Omental fat pad (tissue), 4 donors: Measurements from ENCODE around the gene WDR27. TPM values are rescaled to one million over a fixed set of nuclear protein-coding genes. Genes with fewer than 3 reads are reported as not detected.
"Not testable (repeated sequence)": the region's sequence is repeated elsewhere in the genome, so short reads cannot be mapped to it uniquely, and the experiment has no call there.

ENCODE experiments used
- ATAC-seq: fragments of 150-250 bp; one replicate; pipeline ENCODE4 v1.9.1; 2016; ENCODE audit warnings: mild to moderate bottlenecking, moderate library complexity; ENCODE audit not compliant: low FRiP score
- DNase-seq: peaks from one replicate; pipeline ENCODE4 v3.0.0-alpha.2; 2019; ENCODE audit warnings: low spot score
- total RNA-seq, 4 donors: library from RNA; depleted of rRNA; stranded (reverse); fragments of >200 nt; gene quantifications; one replicate each; pipeline ENCODE4 v1.1.0, GENCODE V29; 2016
- TF ChIP-seq, protein P1 (sequence below), 3 donors: fragments of 450-650 bp; IDR thresholded peaks; one replicate each; pipeline ENCODE4 v1.5.1; 2016 to 2017; ENCODE audit warnings: antibody characterized with exemption in 3 of 3, mild to moderate bottlenecking in 3 of 3, moderate library complexity in 2 of 3

The WDR27 gene
- total RNA-seq, 4 donors from 2014 or later, result 18.9 to 35.9 (median 21.7) TPM

DNA sequence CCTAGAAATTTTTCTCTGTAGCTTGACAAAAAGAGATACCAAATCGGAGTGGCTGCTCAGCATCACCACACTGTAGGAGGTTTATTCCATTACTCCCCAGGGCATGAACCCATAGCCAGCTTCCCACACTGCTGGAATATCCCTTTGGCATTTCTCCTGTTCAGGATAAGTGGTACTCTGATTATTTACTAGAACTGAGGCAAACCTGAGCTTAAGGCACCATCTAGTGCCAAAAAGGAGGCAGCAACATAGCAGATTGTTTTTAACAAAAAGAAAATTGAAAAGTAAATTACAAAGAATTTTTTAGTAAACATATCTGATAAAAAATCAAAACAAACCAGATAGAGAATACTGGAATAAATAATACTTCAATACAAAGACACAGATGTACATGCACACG is 181.7 kb downstream of the WDR27 start:
- DNase-seq (no peak), ATAC-seq (no peak)
- TF ChIP-seq, protein P1, sequence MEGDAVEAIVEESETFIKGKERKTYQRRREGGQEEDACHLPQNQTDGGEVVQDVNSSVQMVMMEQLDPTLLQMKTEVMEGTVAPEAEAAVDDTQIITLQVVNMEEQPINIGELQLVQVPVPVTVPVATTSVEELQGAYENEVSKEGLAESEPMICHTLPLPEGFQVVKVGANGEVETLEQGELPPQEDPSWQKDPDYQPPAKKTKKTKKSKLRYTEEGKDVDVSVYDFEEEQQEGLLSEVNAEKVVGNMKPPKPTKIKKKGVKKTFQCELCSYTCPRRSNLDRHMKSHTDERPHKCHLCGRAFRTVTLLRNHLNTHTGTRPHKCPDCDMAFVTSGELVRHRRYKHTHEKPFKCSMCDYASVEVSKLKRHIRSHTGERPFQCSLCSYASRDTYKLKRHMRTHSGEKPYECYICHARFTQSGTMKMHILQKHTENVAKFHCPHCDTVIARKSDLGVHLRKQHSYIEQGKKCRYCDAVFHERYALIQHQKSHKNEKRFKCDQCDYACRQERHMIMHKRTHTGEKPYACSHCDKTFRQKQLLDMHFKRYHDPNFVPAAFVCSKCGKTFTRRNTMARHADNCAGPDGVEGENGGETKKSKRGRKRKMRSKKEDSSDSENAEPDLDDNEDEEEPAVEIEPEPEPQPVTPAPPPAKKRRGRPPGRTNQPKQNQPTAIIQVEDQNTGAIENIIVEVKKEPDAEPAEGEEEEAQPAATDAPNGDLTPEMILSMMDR (IDR thresholded peaks at IDR 0.05), result no peak

DNA sequence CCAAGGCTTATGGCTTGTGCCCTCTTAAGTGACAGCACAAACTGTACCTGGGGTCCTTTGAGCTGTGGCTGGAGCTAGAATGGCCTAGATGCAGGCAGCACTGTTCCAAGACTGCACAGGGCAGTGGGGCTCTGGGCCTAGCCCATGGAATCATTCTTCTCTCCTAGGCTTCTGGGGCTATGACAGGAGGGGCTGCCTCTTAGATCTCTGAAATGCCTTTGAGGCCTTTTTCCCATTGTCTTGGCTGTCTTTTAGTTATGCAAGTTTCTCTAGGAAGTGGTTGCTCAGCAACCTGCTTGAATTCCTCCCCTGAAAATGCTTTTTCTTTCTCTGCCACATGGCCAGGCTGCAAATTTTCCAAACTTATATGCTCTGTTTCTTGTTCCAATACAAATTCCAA is 183.4 kb downstream of the WDR27 start:
- TF ChIP-seq, protein P1 (IDR thresholded peaks at IDR 0.05), result no peak
- DNase-seq, result no peak
- ATAC-seq, result no peak

DNA sequence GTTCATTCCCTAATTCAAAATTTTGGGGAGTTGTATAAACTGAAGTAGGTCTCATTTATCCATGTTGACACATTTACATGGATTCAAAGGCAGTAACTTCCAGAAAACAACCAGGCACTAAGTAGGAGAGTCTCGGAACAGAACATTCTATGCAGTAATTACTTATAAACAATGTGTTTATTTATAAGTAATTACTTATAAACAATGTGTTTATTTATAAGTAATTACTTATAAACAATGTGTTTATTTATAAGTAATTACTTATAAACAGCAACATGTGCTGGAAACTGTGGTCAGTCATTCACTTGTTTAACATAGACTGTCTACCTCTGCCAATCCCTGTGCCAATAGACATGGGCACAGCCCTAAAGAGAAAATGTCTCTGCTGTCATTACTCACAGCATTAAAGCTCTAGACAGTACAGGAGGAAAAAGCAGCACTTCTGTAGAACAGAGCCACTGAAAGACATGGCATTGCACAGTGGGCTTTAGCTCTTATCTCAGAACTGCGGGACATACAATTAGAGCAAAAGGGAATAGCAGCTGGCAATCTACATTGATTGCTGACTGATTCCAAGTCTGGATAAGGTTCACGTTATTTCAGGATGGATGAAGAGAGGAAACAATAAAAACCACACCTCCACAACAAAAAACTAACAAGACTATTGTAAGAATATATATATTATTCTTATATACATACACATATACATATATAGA is 188.2 kb downstream of the WDR27 start:
- DNase-seq, result no peak
- TF ChIP-seq, protein P1 (IDR thresholded peaks at IDR 0.05), result no peak
- ATAC-seq, result no peak

DNA sequence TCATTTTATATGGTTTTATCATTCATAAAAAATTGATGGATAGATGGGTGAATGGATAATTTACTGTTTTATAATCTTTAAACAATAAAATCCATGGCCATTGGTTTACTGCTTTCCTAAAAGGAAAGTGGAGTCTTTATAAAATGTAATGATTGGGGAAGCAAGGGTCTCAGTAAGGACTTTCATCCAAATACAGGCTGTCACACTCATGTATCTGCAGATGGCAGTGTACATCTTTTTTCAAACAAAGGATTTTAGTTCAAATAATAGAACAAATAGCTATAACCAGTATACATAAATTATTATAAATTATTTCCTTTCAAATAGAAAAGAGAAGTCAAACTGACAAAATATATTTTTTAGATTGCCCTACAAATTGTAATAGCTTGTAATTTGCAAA is 190.0 kb downstream of the WDR27 start:
- ATAC-seq, DNase-seq: not testable (repeated sequence)

DNA sequence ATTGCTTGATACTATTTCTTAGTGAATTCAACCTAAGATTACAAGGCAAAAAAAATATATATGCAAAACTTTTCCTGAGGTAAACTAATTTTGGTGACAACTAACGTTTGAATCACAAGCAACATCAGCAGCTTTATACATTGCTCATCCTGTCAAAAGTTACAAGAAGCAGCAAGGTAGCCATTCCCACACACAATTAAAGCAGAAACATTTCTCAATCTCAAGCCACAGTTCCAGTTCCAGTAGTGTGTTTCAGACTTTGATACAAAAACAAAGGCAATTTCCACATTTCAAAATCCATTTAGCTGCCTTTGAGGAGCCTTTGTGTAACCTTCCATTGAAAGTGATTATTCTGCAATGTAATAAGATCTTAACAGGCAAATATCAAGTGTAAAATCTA is 191.0 kb downstream of the WDR27 start:
- ATAC-seq (no peak), DNase-seq (no peak)
- TF ChIP-seq, protein P1 (IDR thresholded peaks at IDR 0.05), result no peak

DNA sequence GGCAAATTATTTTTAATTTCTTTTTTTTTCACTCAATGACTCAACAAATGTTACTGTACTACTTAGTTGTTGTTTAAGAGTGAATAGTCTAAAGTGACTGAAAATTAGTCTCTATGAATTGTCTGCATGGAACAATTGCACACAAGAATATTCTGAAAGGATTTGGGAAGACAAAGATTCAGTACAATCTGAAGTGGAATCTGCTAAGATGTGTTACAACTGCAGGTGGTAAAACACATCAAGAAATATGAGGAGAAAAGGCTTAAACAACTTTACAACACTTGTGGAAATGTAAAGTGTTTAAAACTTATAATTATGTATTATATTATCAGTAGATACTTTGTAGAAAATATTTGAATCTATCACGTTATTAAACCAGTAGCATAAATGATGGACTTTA is 193.4 kb downstream of the WDR27 start:
- DNase-seq, result no peak
- ATAC-seq, result no peak
- TF ChIP-seq, protein P1 (IDR thresholded peaks at IDR 0.05), result no peak

DNA sequence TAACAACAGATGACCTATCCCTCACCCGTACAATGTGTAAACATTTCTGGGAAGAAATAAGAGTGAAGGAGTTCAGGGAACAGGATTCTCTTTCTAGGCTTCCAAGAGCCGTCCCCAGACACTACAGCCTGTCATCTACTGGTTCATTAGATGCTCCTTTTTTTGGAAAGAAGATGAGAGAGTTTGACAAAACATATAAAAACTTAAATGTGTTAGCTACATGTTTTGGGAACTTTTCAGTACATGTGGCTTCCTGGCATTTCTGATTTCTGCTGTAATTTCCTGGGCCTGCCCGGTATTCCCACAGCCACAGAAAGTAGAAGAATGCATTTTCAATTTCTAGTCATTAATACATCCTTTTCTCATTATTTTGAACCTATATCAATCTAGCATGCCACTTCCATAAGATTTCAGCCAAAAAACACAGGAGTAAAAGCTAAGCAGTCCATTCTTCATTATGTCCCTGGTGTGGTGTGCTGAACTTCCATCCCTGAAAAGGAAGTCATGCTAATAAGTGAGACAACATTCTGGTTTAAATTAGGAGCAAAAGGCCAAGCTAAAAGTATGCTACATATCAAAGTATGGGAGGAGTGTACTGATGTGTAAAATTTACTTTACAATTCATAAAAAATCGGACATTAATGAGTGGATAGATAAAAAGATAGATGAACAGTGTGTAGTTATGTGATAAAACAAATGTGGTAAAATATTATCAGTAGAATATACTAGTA is 198.2 kb downstream of the WDR27 start:
- DNase-seq, result no peak
- ATAC-seq, result no peak
- TF ChIP-seq, protein P1 (IDR thresholded peaks at IDR 0.05), result no peak
